Subcutaneous adipose tissue (tissue), 4 donors: Measurements from ENCODE around the gene GATAD2A. TPM values are rescaled to one million over a fixed set of nuclear protein-coding genes. Genes with fewer than 3 reads are reported as not detected.

Experiments used
- CTCF ChIP-seq: fragments of 450-650 bp; IDR thresholded peaks from one replicate; pipeline ENCODE4 v1.5.1; 2016; ENCODE audit warnings: low read depth, mild to moderate bottlenecking, control low read depth, antibody characterized with exemption, moderate library complexity
- total RNA-seq, 4 donors: library from RNA; depleted of rRNA; stranded (reverse); fragments of >200 nt; gene quantifications; one replicate each; pipeline ENCODE4 v1.1.0, GENCODE V29; 2016

The GATAD2A gene
- total RNA-seq, 4 donors from 2014 or later = 24.0 to 32.0 (median 28.9) TPM

DNA sequence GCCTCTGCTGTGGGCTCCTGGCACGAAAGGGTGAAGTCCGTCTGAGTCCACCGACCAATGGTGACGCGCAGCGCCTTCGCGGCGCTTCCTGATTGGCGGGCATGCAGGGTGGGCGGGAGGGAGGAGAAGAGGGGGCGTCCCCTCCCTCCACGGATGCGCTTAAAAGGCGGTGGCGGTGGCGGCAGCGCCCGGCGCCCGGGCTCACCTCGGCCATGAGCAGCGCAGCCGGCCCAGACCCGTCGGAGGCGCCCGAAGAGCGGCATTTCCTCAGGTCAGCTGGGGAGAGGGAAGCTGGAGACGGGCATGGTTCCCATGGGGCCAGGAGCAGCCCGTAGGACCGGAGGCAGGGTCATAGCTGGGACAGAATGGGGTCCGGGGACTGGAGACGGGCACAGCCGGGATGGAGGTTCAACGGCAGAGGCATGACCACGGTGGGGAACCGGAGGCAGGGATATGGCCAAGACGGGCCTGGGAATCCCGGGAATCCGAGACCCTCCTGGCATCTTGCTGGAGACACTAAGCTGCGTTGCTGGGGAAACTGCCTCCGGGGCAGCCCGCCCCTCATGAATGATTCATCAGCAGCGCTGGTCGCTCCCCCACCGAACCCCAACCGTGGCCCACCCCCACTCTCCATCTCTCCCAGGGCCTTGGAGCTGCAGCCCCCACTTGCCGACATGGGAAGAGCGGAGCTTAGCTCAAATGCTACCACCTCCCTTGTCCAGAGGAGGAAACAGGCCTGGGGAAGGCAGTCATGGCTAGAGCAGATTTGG, 123.4 kb downstream of the GATAD2A start, which contains the start of gene YJEFN3:
Gene YJEFN3 (plus strand): TSS at position 191 of the 770 bp plus-strand sequence. CDS start 22 bp downstream, at position 213.
- no peak for TF ChIP-seq CTCF

- no peak for TF ChIP-seq CTCF
These were observed 124.4 kb downstream of the GATAD2A start for GRCh38 chr19:19529783-19530422.

- TF ChIP-seq CTCF = no peak
These were observed 124.9 kb downstream of the GATAD2A start for GRCh38 chr19:19530423-19530804.

DNA sequence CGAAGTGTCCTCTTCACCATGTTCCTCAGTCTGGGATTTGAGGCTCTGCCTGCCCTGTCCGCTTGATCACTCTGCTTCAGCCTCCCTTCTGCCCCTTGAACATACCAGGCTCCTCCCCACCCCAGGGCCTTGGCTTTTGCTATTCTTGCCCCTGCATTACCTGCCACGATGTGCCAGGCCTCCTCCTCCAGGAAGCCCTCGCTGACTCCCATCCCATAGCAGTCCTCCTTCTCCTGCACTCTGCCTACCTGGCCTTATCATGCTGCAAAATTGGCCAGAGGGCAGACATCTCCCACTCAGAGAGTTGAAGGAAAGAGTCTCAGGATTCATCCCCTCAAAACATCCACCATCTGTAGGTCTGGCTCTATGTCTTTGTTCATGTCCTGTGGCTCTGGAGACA, 125.4 kb downstream of the GATAD2A start:
- TF ChIP-seq CTCF = no peak

DNA sequence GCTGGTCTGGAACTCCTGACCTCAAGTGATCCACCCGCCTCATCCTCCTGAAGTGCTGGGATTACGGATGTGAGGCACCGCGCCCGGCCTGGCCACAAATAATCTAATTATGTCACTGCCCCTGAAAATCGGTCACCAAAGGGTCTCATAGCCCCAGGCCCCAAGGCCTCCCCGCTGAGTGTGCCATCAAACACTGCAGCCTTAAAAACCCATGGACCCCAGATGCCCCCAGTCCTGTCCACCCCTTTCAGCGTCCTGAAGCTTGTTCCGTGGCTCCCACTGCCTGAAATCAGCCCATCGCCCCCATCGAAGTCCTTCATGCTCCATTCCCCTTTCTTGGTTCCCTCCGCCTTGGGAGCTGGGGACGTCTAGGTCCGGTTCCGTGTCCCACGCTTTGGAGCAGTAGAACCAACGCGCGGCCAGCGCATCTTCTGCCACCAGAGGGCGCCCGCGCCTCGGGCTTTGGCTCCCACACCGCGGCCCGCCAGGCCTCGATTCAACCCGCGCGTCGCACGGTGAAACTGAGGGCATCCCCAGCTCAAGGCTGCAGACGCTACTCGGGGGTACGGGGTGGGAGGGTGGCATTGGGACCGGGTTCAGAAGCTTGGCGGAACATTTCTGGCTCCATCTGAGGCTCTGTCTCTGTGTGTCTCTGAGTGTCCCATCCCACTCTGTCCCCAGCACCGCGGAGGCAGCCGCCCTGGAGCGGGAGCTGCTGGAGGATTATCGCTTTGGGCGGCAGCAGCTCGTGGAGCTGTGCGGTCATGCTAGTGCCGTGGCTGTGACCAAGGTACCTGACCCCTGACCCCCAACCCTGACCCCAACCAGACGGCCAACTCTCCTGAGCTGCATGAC, 126.7 kb downstream of the GATAD2A start:
- TF ChIP-seq CTCF = no peak

- no peak for TF ChIP-seq CTCF
These were observed 127.6 kb downstream of the GATAD2A start for GRCh38 chr19:19532806-19533701.
